ENCODE results near the gene ABLIM3.

GRCh38 chr5:149125386-149125891 lies 15.9 kb upstream of the ABLIM3 start:
- TF ChIP-seq EZH2 (IDR thresholded peaks at IDR 0.05; ENCODE audit: low read depth, low read length, severe bottlenecking) (no peak), MAX (IDR thresholded peaks at IDR 0.05) (no peak), CTCF (IDR thresholded peaks at IDR 0.05; ENCODE audit: control extremely low read depth in 1 of 3, insufficient read depth in 1 of 3, low read depth in 1 of 3, low read length in 3 of 3) (peak; percentile 36 to 63 (median 61)), SP1 (IDR thresholded peaks at IDR 0.05; ENCODE audit: low read depth, low read length) (no peak), JUND (IDR thresholded peaks at IDR 0.05; ENCODE audit: low read length) (no peak)
